NCI-H1092 treated with DMSO at 0.1 percent for 48 hours (cell line): ENCODE measurements around the gene IL2RA.
"Not testable (repeated sequence)": the region's sequence is repeated elsewhere in the genome, so short reads cannot be mapped to it uniquely, and the experiment has no call there.

ENCODE experiments used
- DNase-seq: peaks from one replicate; lab custom pipeline; 2025; lab: John Stamatoyannopoulos, UW

Gene IL2RA

GRCh38 chr10:5981529-5981928 is 80.6 kb downstream of the IL2RA start:
- DNase-seq: no peak

- no peak for DNase-seq
These were observed 84.0 kb downstream of the IL2RA start for GRCh38 chr10:5978230-5978489.

- DNase-seq: no peak
These were observed 84.5 kb downstream of the IL2RA start, which contains the start of gene IL15RA for GRCh38 chr10:5977471-5978229. IL15RA (minus strand) TSS chr10:5977543; CDS start chr10:5977492, 51 bp downstream.

- no peak for DNase-seq
These were observed 85.4 kb downstream of the IL2RA start for GRCh38 chr10:5976512-5977470.

- no peak for DNase-seq
These were observed 86.3 kb downstream of the IL2RA start for GRCh38 chr10:5975641-5976473.

GRCh38 chr10:5973069-5973468 is 89.1 kb downstream of the IL2RA start:
- no peak for DNase-seq

- DNase-seq: no peak
These were observed 90.3 kb downstream of the IL2RA start for GRCh38 chr10:5971886-5972285.

- no peak for DNase-seq
These were observed 90.8 kb downstream of the IL2RA start for GRCh38 chr10:5971315-5971832.

- DNase-seq: no peak
These were observed 91.6 kb downstream of the IL2RA start for GRCh38 chr10:5970527-5970926.

- DNase-seq: no peak
These were observed 92.1 kb downstream of the IL2RA start for GRCh38 chr10:5970066-5970465.

GRCh38 chr10:5968681-5969453 is 93.3 kb downstream of the IL2RA start:
- DNase-seq: no peak

- no peak for DNase-seq
These were observed 94.0 kb downstream of the IL2RA start for GRCh38 chr10:5968037-5968680.

GRCh38 chr10:5965266-5965665 is 96.9 kb downstream of the IL2RA start:
- DNase-seq: no peak

GRCh38 chr10:5964736-5965135 is 97.4 kb downstream of the IL2RA start:
- DNase-seq: no peak

- no peak for DNase-seq
These were observed 98.6 kb downstream of the IL2RA start for GRCh38 chr10:5963591-5963990.

- DNase-seq: no peak
These were observed 99.1 kb downstream of the IL2RA start for GRCh38 chr10:5963071-5963470.

GRCh38 chr10:5962358-5962940 is 99.7 kb downstream of the IL2RA start:
- DNase-seq: not testable (repeated sequence)

- no peak for DNase-seq
These were observed 100.6 kb downstream of the IL2RA start for GRCh38 chr10:5961405-5962100.

GRCh38 chr10:5960973-5961275 is 101.2 kb downstream of the IL2RA start:
- DNase-seq: not testable (repeated sequence)
